LNCaP clone FGC (cell line): Measurements from ENCODE around the gene RGS11.
"Not testable (repeated sequence)": the region's sequence is repeated elsewhere in the genome, so short reads cannot be mapped to it uniquely, and the experiment has no call there.

ENCODE experiments used
- DNase-seq: peaks from one replicate; pipeline ENCODE4 v3.0.0-alpha.2; 2011; ENCODE audit warnings: low read depth
- H3K4me3 ChIP-seq: 2 replicates; pipeline ENCODE4 v1.5.1; 2011; ENCODE audit warnings: mild to moderate bottlenecking, low read depth, low read length, control low read depth
- CTCF ChIP-seq: IDR thresholded peaks from 2 replicates; pipeline ENCODE4 v1.5.1; 2012; ENCODE audit warnings: mild to moderate bottlenecking; ENCODE audit not compliant: control insufficient read depth, insufficient read depth; ENCODE audit errors: extremely low read depth

The RGS11 gene

GRCh38 chr16:261031-261691 is 14.6 kb downstream of the RGS11 start:
- no peak for DNase-seq
- TF ChIP-seq CTCF = no peak
- no peak overlapping the region for H3K4me3 ChIP-seq

GRCh38 chr16:260326-260725 is 15.4 kb downstream of the RGS11 start:
- no peak for TF ChIP-seq CTCF
- H3K4me3 ChIP-seq = no peak overlapping the region
- DNase-seq = no peak

- no peak for DNase-seq
- TF ChIP-seq CTCF = no peak
- no peak overlapping the region for H3K4me3 ChIP-seq
Observed at GRCh38 chr16:259814-260253, 15.9 kb downstream of the RGS11 start.

GRCh38 chr16:259226-259625 is 16.5 kb downstream of the RGS11 start:
- H3K4me3 ChIP-seq = no peak overlapping the region
- no peak for TF ChIP-seq CTCF
- DNase-seq = no peak

- not testable (repeated sequence) for DNase-seq, H3K4me3 ChIP-seq
Observed at GRCh38 chr16:258091-258490, 17.7 kb downstream of the RGS11 start.

GRCh38 chr16:255183-255582 is 20.6 kb downstream of the RGS11 start:
- H3K4me3 ChIP-seq = no peak overlapping the region
- no peak for DNase-seq
- TF ChIP-seq CTCF = no peak

- no peak for DNase-seq
Observed at GRCh38 chr16:254461-254860, 21.3 kb downstream of the RGS11 start.

More at GRCh38 chr16:254461-254860, 21.3 kb downstream of the RGS11 start:
- no peak overlapping the region for H3K4me3 ChIP-seq
- TF ChIP-seq CTCF = no peak
